ENCODE measurements around the gene MTIF3. TPM values are rescaled to one million over a fixed set of nuclear protein-coding genes. Genes with fewer than 3 reads are reported as not detected.

Gene MTIF3
- total RNA-seq, 4 donors from 2014 or later, result 45.4 to 94.2 (median 65.9) TPM

GRCh38 chr13:27419328-27419727, 31.0 kb downstream of the MTIF3 start:
- H3K36me3 ChIP-seq, result no peaks in the 10 kb centered on the region
- 76 to 84% methylated on average over 1 of the region's 1 CpG for WGBS, 2 donors

GRCh38 chr13:27415116-27415515, 35.2 kb downstream of the MTIF3 start:
- Histone ChIP-seq H3K36me3 (no peaks in the 10 kb centered on the region), H3K4me1 (no peaks in the 10 kb centered on the region), H3K9me3 (no peaks in the 10 kb centered on the region), H3K27me3 (no peaks in the 10 kb centered on the region), H3K27ac (no peak overlapping the region), H3K4me3 (no peak overlapping the region)
- TF ChIP-seq EP300 (IDR thresholded peaks at IDR 0.05) (peak in 1 of 2 donors; percentile 43), POLR2A (IDR thresholded peaks at IDR 0.05) (no peak)
- WGBS, 2 donors, result 48 to 92% methylated on average over 1 of the region's 1 CpG
- DNase-seq (ENCODE audit: low spot score in 2 of 2), result no peak

More at GRCh38 chr13:27419328-27419727, 31.0 kb downstream of the MTIF3 start:
- DNase-seq (ENCODE audit: low spot score in 2 of 2), result no peak
- TF ChIP-seq EP300 (IDR thresholded peaks at IDR 0.05) (no peak), CTCF (IDR thresholded peaks at IDR 0.05) (no peak), POLR2A (IDR thresholded peaks at IDR 0.05) (no peak)
- Histone ChIP-seq H3K9me3 (no peaks in the 10 kb centered on the region), H3K27ac (no peak overlapping the region), H3K4me1 (peaks cover 0 to 5% (median 3%) of the 10 kb centered on the region in 4 donors), H3K4me3 (no peak overlapping the region), H3K27me3 (no peaks in the 10 kb centered on the region)

GRCh38 chr13:27411341-27411740, 39.0 kb downstream of the MTIF3 start:
- TF ChIP-seq EP300 (IDR thresholded peaks at IDR 0.05) (no peak), CTCF (IDR thresholded peaks at IDR 0.05) (no peak), POLR2A (IDR thresholded peaks at IDR 0.05) (no peak)
- Histone ChIP-seq H3K9me3 (no peaks in the 10 kb centered on the region), H3K27me3 (no peaks in the 10 kb centered on the region), H3K36me3 (no peaks in the 10 kb centered on the region), H3K27ac (no peak overlapping the region), H3K4me1 (no peaks in the 10 kb centered on the region), H3K4me3 (no peak overlapping the region)
- WGBS, 2 donors, result 68 to 71% methylated on average over 3 of the region's 3 CpGs
- no peak for DNase-seq (ENCODE audit: low spot score in 2 of 2)

- WGBS, 2 donors, result 87 to 90% methylated on average over 2 of the region's 2 CpGs
- no peaks in the 10 kb centered on the region for H3K9me3 ChIP-seq
- no peak overlapping the region for H3K27ac ChIP-seq
- H3K4me1 ChIP-seq, result peaks cover 0 to 5% (median 3%) of the 10 kb centered on the region in 4 donors
- no peak overlapping the region for H3K4me3 ChIP-seq
- DNase-seq (ENCODE audit: low spot score in 2 of 2), result no peak
- no peak for TF ChIP-seq POLR2A (IDR thresholded peaks at IDR 0.05)
- no peak for TF ChIP-seq EP300 (IDR thresholded peaks at IDR 0.05)
- no peaks in the 10 kb centered on the region for H3K27me3 ChIP-seq
- H3K36me3 ChIP-seq, result no peaks in the 10 kb centered on the region
Measured at GRCh38 chr13:27409013-27409412, 41.4 kb downstream of the MTIF3 start.

- no peak for TF ChIP-seq CTCF (IDR thresholded peaks at IDR 0.05)
- TF ChIP-seq POLR2A (IDR thresholded peaks at IDR 0.05), result no peak
- TF ChIP-seq EP300 (IDR thresholded peaks at IDR 0.05), result no peak
- Histone ChIP-seq H3K4me1 (peaks cover 0 to 13% (median 12%) of the 10 kb centered on the region in 4 donors), H3K9me3 (no peaks in the 10 kb centered on the region), H3K36me3 (no peaks in the 10 kb centered on the region), H3K4me3 (no peak overlapping the region), H3K27me3 (no peaks in the 10 kb centered on the region), H3K27ac (no peak overlapping the region)
- 39 to 48% methylated on average over 4 of the region's 4 CpGs for WGBS, 2 donors
- no peak for DNase-seq (ENCODE audit: low spot score in 2 of 2)
Measured at GRCh38 chr13:27408074-27408473, 42.3 kb downstream of the MTIF3 start.

GRCh38 chr13:27406178-27406939, 44.0 kb downstream of the MTIF3 start:
- no peaks in the 10 kb centered on the region for H3K9me3 ChIP-seq
- no peaks in the 10 kb centered on the region for H3K36me3 ChIP-seq
- H3K27me3 ChIP-seq, result no peaks in the 10 kb centered on the region
- H3K4me1 ChIP-seq, result peaks cover 0 to 17% (median 15%) of the 10 kb centered on the region in 4 donors
- WGBS, 2 donors, result 81 to 85% methylated on average over 12 of the region's 12 CpGs
- no peak overlapping the region for H3K4me3 ChIP-seq
- peak in 1 of 2 donors; percentile 17 for DNase-seq (ENCODE audit: low spot score in 2 of 2)
- TF ChIP-seq POLR2A (IDR thresholded peaks at IDR 0.05) (no peak), CTCF (IDR thresholded peaks at IDR 0.05) (peak; percentile 19 to 50 (median 33)), EP300 (IDR thresholded peaks at IDR 0.05) (no peak)
- no peak overlapping the region for H3K27ac ChIP-seq

All from tibial nerve (tissue), 4 donors.